GM23338 (cell line): ENCODE data around the gene TNFSF8. TPM values are rescaled to one million over a fixed set of nuclear protein-coding genes. Genes with fewer than 3 reads are reported as not detected.

Experiments used
- ATAC-seq: fragments of 200-7000 bp; cut with Tn5 transposase; 3 replicates; pipeline ENCODE4 v1.9.1; 2020
- DNase-seq: peaks from one replicate; pipeline ENCODE4 v3.0.0-alpha.2; 2015; ENCODE audit warnings: low spot score
- H2AFZ ChIP-seq: fragments of 200-600 bp; sonication (generic); 2 replicates; pipeline ENCODE4 v1.8.0; 2016; ENCODE audit warnings: antibody characterized with exemption, mild to moderate bottlenecking, moderate library complexity
- H3F3A ChIP-seq: fragments of 200-600 bp; sonication (generic); replicated peaks from 2 replicates; pipeline ENCODE4 v1.8.0; 2017; ENCODE audit warnings: antibody characterized with exemption, mixed run types, low read depth
- H3K27ac ChIP-seq: fragments of 200-600 bp; sonication (generic); 2 replicates; pipeline ENCODE4 v1.6.1; 2016; ENCODE audit warnings: low read depth
- H3K27me3 ChIP-seq: fragments of 200-600 bp; sonication (generic); 2 replicates; pipeline ENCODE4 v1.8.0; 2016; ENCODE audit warnings: mild to moderate bottlenecking, mixed run types, moderate library complexity; ENCODE audit not compliant: insufficient read depth
- H3K36me3 ChIP-seq: fragments of 200-600 bp; sonication (generic); 2 replicates; pipeline ENCODE4 v1.8.0; 2016; ENCODE audit warnings: mild to moderate bottlenecking; ENCODE audit not compliant: insufficient read depth
- H3K4me1 ChIP-seq: fragments of 200-600 bp; sonication (generic); 2 replicates; pipeline ENCODE4 v1.8.0; 2016; ENCODE audit warnings: mild to moderate bottlenecking, moderate library complexity; ENCODE audit not compliant: insufficient read depth
- H3K4me2 ChIP-seq: fragments of 200-600 bp; sonication (generic); 2 replicates; pipeline ENCODE4 v1.7.1; 2017; ENCODE audit warnings: mixed run types
- H3K4me3 ChIP-seq: fragments of 200-600 bp; sonication (generic); 2 replicates; pipeline ENCODE4 v1.6.1; 2016; ENCODE audit warnings: mixed run types
- H3K79me2 ChIP-seq: fragments of 200-600 bp; sonication (generic); replicated peaks from 2 replicates; pipeline ENCODE4 v1.8.0; 2017; ENCODE audit warnings: mild to moderate bottlenecking; ENCODE audit not compliant: insufficient read depth
- H3K9me2 ChIP-seq: fragments of 200-600 bp; sonication (generic); 2 replicates; pipeline ENCODE4 v1.8.0; 2017; ENCODE audit not compliant: insufficient read depth
- H4K20me1 ChIP-seq: fragments of 200-600 bp; sonication (generic); replicated peaks from 2 replicates; pipeline ENCODE4 v1.8.0; 2017; ENCODE audit warnings: mild to moderate bottlenecking; ENCODE audit not compliant: insufficient read depth
- H3K27ac Mint-ChIP-seq: 2 replicates; pipeline ENCODE4 v1.8.0; 2020; ENCODE audit warnings: inconsistent platforms, mild to moderate bottlenecking, moderate library complexity, mixed read lengths
- H3K27me3 Mint-ChIP-seq: 3 replicates; pipeline ENCODE4 v1.8.0; 2022; ENCODE audit warnings: low read depth, mild to moderate bottlenecking, moderate library complexity, mixed read lengths, inconsistent platforms; ENCODE audit not compliant: insufficient read depth, poor library complexity
- H3K36me3 Mint-ChIP-seq: 3 replicates; pipeline ENCODE4 v1.8.0; 2021; ENCODE audit warnings: low read depth, mild to moderate bottlenecking, inconsistent platforms, moderate library complexity, mixed read lengths
- H3K4me1 Mint-ChIP-seq: 3 replicates; pipeline ENCODE4 v1.8.0; 2020; ENCODE audit warnings: mild to moderate bottlenecking, inconsistent platforms, mixed read lengths
- H3K4me3 Mint-ChIP-seq: 3 replicates; pipeline ENCODE4 v1.8.0; 2021; ENCODE audit warnings: moderate library complexity, mild to moderate bottlenecking, inconsistent platforms, mixed read lengths
- H3K9me3 Mint-ChIP-seq: 3 replicates; pipeline ENCODE4 v1.8.0; 2020; ENCODE audit warnings: moderate library complexity, mild to moderate bottlenecking, inconsistent platforms, mixed read lengths
- EZH2phosphoT487 ChIP-seq: fragments of 200-600 bp; sonication (generic); IDR thresholded peaks from one replicate; pipeline ENCODE4 v1.8.1; 2018; ENCODE audit warnings: antibody characterized with exemption; ENCODE audit not compliant: unreplicated experiment
- NANOG ChIP-seq: IDR thresholded peaks from 2 replicates; pipeline ENCODE4 v1.6.1; 2016; ENCODE audit warnings: antibody characterized with exemption, borderline replicate concordance
- POLR2AphosphoS5 ChIP-seq: IDR thresholded peaks from 2 replicates; pipeline ENCODE4 v1.6.1; 2016; ENCODE audit warnings: antibody characterized with exemption, low read depth
- ZNF331 ChIP-seq: fragments of 250-450 bp; sonication (Bioruptor Pico); IDR thresholded peaks from 2 replicates; pipeline ENCODE4 v1.5.0; 2020; ENCODE audit warnings: low read depth, mild to moderate bottlenecking, moderate library complexity
- ZNF462 ChIP-seq: fragments of 250-450 bp; sonication (Bioruptor Pico); IDR thresholded peaks from 2 replicates; pipeline ENCODE4 v1.5.0; 2020; ENCODE audit warnings: mild to moderate bottlenecking, moderate library complexity
- polyA plus RNA-seq: library from polyadenylated mRNA; unstranded; fragments of >200 nt; fragmentation: Nextera tagmentation; extraction: Ambion mirVana; gene quantifications from 2 replicates; pipeline ENCODE4 v1.2.1, GENCODE V29; 2016
- total RNA-seq: library from RNA; depleted of rRNA; stranded (reverse); fragments of >200 nt; shearing (Covaris generic); gene quantifications from 2 replicates; pipeline ENCODE4 v1.2.3, GENCODE V29; 2014

Gene TNFSF8
- total and polyA plus RNA-seq, 2 experiments from 2014 or later: not detected

- TF ChIP-seq ZNF462 (CRISPR knock-in tag) (no peak), ZNF331 (CRISPR knock-in tag) (no peak), NANOG (no peak), EZH2phosphoT487 (no peak), POLR2AphosphoS5 (no peak)
These were observed 42.2 kb upstream of the TNFSF8 start (continued) for GRCh38 chr9:114972510-114973136.

GRCh38 chr9:114969269-114969668 is 38.9 kb upstream of the TNFSF8 start:
- peaks cover 8% of the 10 kb centered on the region; the same call in 2 of the 3 replicates for H3K4me1 Mint-ChIP-seq
- H3K36me3 Mint-ChIP-seq: no peaks in the 10 kb centered on the region
- H3K4me3 Mint-ChIP-seq: no peak overlapping the region
- no peaks in the 10 kb centered on the region for H3K27me3 ChIP-seq
- no peak overlapping the region for H3K4me2 ChIP-seq
- no peaks in the 10 kb centered on the region; the same call in 1 of the 2 replicates for H3K4me1 ChIP-seq
- no peaks in the 10 kb centered on the region for H4K20me1 ChIP-seq
- no peak overlapping the region for H3K27ac ChIP-seq
- H3K9me3 Mint-ChIP-seq: no peaks in the 10 kb centered on the region
- no peaks in the 10 kb centered on the region for H3K79me2 ChIP-seq
- peak; percentile 57 for ATAC-seq
- no peaks in the 10 kb centered on the region for H3K36me3 ChIP-seq
- H3K27ac Mint-ChIP-seq: no peak overlapping the region
- peak; percentile 62; the same call in 1 of the 2 replicates for TF ChIP-seq NANOG
- no peak for TF ChIP-seq EZH2phosphoT487
- no peaks in the 10 kb centered on the region for H3F3A ChIP-seq
- no peak overlapping the region for H2AFZ ChIP-seq
- no peak overlapping the region for H3K4me3 ChIP-seq
- no peaks in the 10 kb centered on the region for H3K27me3 Mint-ChIP-seq
- no peaks in the 10 kb centered on the region for H3K9me2 ChIP-seq
- DNase-seq: peak; percentile 29
